ENCODE data around the gene ZNF526. TPM values are rescaled to one million over a fixed set of nuclear protein-coding genes. Genes with fewer than 3 reads are reported as not detected.
A peak's percentile ranks its signal among the peaks of the same experiment; 100 is the strongest.

The ZNF526 gene
- total and polyA plus RNA-seq, 9 of the 15 experiments (the other 6 are each of a cell fraction or from before 2014, with no cell fraction given), result 1.3 to 17.9 (median 6.2) TPM

- peak; percentile 78 for TF ChIP-seq HLTF (IDR thresholded peaks at IDR 0.05)
- 0 out of 2 replicates have a peak, but pooled peaks have one; percentile 48 for TF ChIP-seq CREB3L1 (IDR thresholded peaks at IDR 0.05; ENCODE audit: borderline replicate concordance, low read depth)
- 0 out of 2 replicates have a peak, but pooled peaks have one; percentile 33 for TF ChIP-seq ZZZ3 (IDR thresholded peaks at IDR 0.05)
- peak; percentile 30 for TF ChIP-seq FIP1L1 (IDR thresholded peaks at IDR 0.05; ENCODE audit: low read depth, low read length, poor library complexity, severe bottlenecking)
- TF ChIP-seq MTA1 (IDR thresholded peaks at IDR 0.05; ENCODE audit: borderline replicate concordance), result peak; percentile 61; the same call in 1 of the 2 replicates
- no peak for TF ChIP-seq HIVEP1 (CRISPR knock-in tag; IDR thresholded peaks at IDR 0.05)
- TF ChIP-seq PRDM10 (IDR thresholded peaks at IDR 0.05; ENCODE audit: partially characterized antibody), result peak; percentile 76
- peak; percentile 55 for TF ChIP-seq ZFX (CRISPR knock-in tag; IDR thresholded peaks at IDR 0.05)
- TF ChIP-seq XRCC5 (IDR thresholded peaks at IDR 0.05; ENCODE audit: low read depth, low read length), result peak; percentile 75; the same call in 1 of the 2 replicates
- peak; percentile 79 for TF ChIP-seq ETS1 (conservative IDR thresholded peaks at IDR 0.05; ENCODE audit: control insufficient read depth, low read depth, low read length)
- 0 out of 2 replicates have a peak, but pooled peaks have one; percentile 31 for TF ChIP-seq SUPT5H (IDR thresholded peaks at IDR 0.05)
- peak; percentile 69 for TF ChIP-seq C11orf30 (IDR thresholded peaks at IDR 0.05; ENCODE audit: low read depth)
- TF ChIP-seq LARP7 (IDR thresholded peaks at IDR 0.05), result peak; percentile 83; the same call in 1 of the 2 replicates
- no peak for TF ChIP-seq E2F5 (CRISPR knock-in tag; IDR thresholded peaks at IDR 0.05)
- TF ChIP-seq GABPA (tag; conservative IDR thresholded peaks at IDR 0.05; ENCODE audit: low read depth), result peak; percentile 83
- no peak for TF ChIP-seq NR2C1 (IDR thresholded peaks at IDR 0.05)
- no peak for TF ChIP-seq NR2C1 (tag; IDR thresholded peaks at IDR 0.05)
- peak; percentile 15 to 53; a peak in 3 of 4 replicates for TF ChIP-seq RAD21 (CRISPR knock-in tag; conservative IDR thresholded peaks at IDR 0.05 in 1 of 2, IDR thresholded peaks at IDR 0.05 in 1 of 2)
- peak; percentile 72; the same call in 1 of the 2 replicates for TF ChIP-seq EP400 (IDR thresholded peaks at IDR 0.05)
- no peak for TF ChIP-seq BHLHE40 (IDR thresholded peaks at IDR 0.05; ENCODE audit: low read length)
- TF ChIP-seq YY1 (IDR thresholded peaks at IDR 0.05; ENCODE audit: borderline replicate concordance in 1 of 3, control insufficient read depth in 1 of 3, extremely low read depth in 1 of 3, insufficient read depth in 3 of 3, insufficient read length in 1 of 3, insufficient replicate concordance in 2 of 3, low read depth in 1 of 3, low read length in 2 of 3), result peak; percentile 1 to 27 (median 8)
These were observed 20.5 kb upstream of the ZNF526 start (continued) for GRCh38 chr19:42199440-42200115.

All from K562 (cell line).